ENCODE measurements around the gene CMSS1. TPM values are rescaled to one million over a fixed set of nuclear protein-coding genes. Genes with fewer than 3 reads are reported as not detected.

Gene CMSS1
- total and polyA plus RNA-seq, 2 of the 13 experiments (the other 11 are each of a cell fraction or from before 2014, with no cell fraction given): 6.4 to 48.7 TPM

DNA sequence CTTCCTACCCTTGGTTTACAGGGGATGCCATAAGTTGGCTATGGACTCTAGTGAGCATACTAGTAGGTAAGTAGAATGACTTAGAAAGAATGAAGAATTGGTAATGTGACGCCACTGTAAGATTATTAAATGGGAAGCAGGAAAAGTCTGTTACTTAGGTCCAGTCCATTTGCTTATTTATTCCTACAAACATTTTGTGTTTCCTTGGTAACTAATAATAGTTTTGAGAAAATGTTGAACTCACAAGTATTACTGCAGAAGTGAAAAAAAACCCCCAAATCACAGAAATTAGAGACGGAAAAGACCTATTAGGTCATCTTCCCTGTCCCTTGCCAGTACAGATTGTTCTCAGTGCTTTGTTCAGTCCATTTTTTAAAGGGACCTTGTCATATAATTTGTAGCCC lies 63.5 kb downstream of the CMSS1 start:
- FAIRE-seq (no peak), ATAC-seq (no peak), DNase-seq (ENCODE audit: low spot score) (no peak)
- POLR2A ChIA-PET: no interaction called here
- peaks cover 8% of the 10 kb centered on the region for H3K79me2 ChIP-seq (ENCODE audit: insufficient read depth, low read length)
- no peak overlapping the region for H3K4me2 ChIP-seq (ENCODE audit: low read depth, low read length)
- no peak overlapping the region for H3K4me3 ChIP-seq (replicated peaks in 1 of 3; ENCODE audit: insufficient read depth in 1 of 3, low read depth in 2 of 3, low read length in 3 of 3)
- H3K27ac ChIP-seq (ENCODE audit: extremely low read length, insufficient read depth, low read length): no peak overlapping the region
- H2AFZ ChIP-seq (ENCODE audit: low read length): no peak overlapping the region
- intact Hi-C loops (cut with micrococcal nuclease; ENCODE audit: unreplicated experiment): no loop called here
- H3K9ac ChIP-seq (ENCODE audit: insufficient read depth, low read depth, low read length): no peak overlapping the region
- no peaks in the 10 kb centered on the region for H3K36me3 ChIP-seq (replicated peaks in 1 of 2; ENCODE audit: control insufficient read depth in 1 of 2, insufficient read depth in 2 of 2, low read length in 2 of 2)
- CTCF ChIA-PET (ENCODE audit: low intra/inter-chr PET ratio, low total read pairs): no interaction called here
- TF ChIP-seq, protein P1, sequence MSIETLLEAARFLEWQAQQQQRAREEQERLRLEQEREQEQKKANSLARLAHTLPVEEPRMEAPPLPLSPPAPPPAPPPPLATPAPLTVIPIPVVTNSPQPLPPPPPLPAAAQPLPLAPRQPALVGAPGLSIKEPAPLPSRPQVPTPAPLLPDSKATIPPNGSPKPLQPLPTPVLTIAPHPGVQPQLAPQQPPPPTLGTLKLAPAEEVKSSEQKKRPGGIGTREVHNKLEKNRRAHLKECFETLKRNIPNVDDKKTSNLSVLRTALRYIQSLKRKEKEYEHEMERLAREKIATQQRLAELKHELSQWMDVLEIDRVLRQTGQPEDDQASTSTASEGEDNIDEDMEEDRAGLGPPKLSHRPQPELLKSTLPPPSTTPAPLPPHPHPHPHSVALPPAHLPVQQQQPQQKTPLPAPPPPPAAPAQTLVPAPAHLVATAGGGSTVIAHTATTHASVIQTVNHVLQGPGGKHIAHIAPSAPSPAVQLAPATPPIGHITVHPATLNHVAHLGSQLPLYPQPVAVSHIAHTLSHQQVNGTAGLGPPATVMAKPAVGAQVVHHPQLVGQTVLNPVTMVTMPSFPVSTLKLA (IDR thresholded peaks at IDR 0.05): no peak
- TF ChIP-seq ZNF460 (CRISPR knock-in tag; IDR thresholded peaks at IDR 0.05; ENCODE audit: borderline replicate concordance) (no peak), YEATS4 (CRISPR knock-in tag; IDR thresholded peaks at IDR 0.05; ENCODE audit: borderline replicate concordance) (no peak), ZNF615 (CRISPR knock-in tag; IDR thresholded peaks at IDR 0.05; ENCODE audit: borderline replicate concordance) (no peak), GABPB1 (CRISPR knock-in tag; IDR thresholded peaks at IDR 0.05) (no peak), EEA1 (CRISPR knock-in tag; IDR thresholded peaks at IDR 0.05; ENCODE audit: borderline replicate concordance) (no peak), PAX8 (CRISPR knock-in tag; IDR thresholded peaks at IDR 0.05; ENCODE audit: borderline replicate concordance) (no peak), SIN3B (IDR thresholded peaks at IDR 0.05; ENCODE audit: low read length) (no peak), ZNF598 (CRISPR knock-in tag; IDR thresholded peaks at IDR 0.05; ENCODE audit: borderline replicate concordance) (no peak), HOXA3 (CRISPR knock-in tag; IDR thresholded peaks at IDR 0.05) (no peak), CENPT (CRISPR knock-in tag; IDR thresholded peaks at IDR 0.05; ENCODE audit: low read depth) (no peak)
- TF ChIP-seq, protein P2, sequence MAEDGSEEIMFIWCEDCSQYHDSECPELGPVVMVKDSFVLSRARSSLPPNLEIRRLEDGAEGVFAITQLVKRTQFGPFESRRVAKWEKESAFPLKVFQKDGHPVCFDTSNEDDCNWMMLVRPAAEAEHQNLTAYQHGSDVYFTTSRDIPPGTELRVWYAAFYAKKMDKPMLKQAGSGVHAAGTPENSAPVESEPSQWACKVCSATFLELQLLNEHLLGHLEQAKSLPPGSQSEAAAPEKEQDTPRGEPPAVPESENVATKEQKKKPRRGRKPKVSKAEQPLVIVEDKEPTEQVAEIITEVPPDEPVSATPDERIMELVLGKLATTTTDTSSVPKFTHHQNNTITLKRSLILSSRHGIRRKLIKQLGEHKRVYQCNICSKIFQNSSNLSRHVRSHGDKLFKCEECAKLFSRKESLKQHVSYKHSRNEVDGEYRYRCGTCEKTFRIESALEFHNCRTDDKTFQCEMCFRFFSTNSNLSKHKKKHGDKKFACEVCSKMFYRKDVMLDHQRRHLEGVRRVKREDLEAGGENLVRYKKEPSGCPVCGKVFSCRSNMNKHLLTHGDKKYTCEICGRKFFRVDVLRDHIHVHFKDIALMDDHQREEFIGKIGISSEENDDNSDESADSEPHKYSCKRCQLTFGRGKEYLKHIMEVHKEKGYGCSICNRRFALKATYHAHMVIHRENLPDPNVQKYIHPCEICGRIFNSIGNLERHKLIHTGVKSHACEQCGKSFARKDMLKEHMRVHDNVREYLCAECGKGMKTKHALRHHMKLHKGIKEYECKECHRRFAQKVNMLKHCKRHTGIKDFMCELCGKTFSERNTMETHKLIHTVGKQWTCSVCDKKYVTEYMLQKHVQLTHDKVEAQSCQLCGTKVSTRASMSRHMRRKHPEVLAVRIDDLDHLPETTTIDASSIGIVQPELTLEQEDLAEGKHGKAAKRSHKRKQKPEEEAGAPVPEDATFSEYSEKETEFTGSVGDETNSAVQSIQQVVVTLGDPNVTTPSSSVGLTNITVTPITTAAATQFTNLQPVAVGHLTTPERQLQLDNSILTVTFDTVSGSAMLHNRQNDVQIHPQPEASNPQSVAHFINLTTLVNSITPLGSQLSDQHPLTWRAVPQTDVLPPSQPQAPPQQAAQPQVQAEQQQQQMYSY (CRISPR knock-in tag; IDR thresholded peaks at IDR 0.05): no peak
- TF ChIP-seq, protein P3, sequence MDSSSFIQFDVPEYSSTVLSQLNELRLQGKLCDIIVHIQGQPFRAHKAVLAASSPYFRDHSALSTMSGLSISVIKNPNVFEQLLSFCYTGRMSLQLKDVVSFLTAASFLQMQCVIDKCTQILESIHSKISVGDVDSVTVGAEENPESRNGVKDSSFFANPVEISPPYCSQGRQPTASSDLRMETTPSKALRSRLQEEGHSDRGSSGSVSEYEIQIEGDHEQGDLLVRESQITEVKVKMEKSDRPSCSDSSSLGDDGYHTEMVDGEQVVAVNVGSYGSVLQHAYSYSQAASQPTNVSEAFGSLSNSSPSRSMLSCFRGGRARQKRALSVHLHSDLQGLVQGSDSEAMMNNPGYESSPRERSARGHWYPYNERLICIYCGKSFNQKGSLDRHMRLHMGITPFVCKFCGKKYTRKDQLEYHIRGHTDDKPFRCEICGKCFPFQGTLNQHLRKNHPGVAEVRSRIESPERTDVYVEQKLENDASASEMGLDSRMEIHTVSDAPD (CRISPR knock-in tag; IDR thresholded peaks at IDR 0.05): no peak
- no TSS peak for BruUV-seq (replicated peaks)
- 97% methylated on average over 2 of the region's 2 CpGs for WGBS (ENCODE audit: low lambda C conversion rate)
- H3K9me3 ChIP-seq (ENCODE audit: low read length): no peaks in the 10 kb centered on the region
- peaks cover 76% of the 10 kb centered on the region for H3K4me1 ChIP-seq (ENCODE audit: insufficient read depth, low read length)
- H3K27me3 ChIP-seq (ENCODE audit: control insufficient read depth in 1 of 2, insufficient read depth in 2 of 2, low read length in 2 of 2): no peaks in the 10 kb centered on the region
- in situ Hi-C loops (cut with HindIII; ENCODE audit: extremely low pct_ligation_motif_present, low pct_unique_long_range_greater_than_20kb): no loop called here
- H4K20me1 ChIP-seq (ENCODE audit: insufficient read depth, low read length): no peaks in the 10 kb centered on the region

Data from HepG2 (cell line).